Glutamatergic neuron (in vitro differentiated cells): ENCODE measurements around the gene TRIAP1. TPM values are rescaled to one million over a fixed set of nuclear protein-coding genes. Genes with fewer than 3 reads are reported as not detected.

Source experiments
- DNase-seq: peaks from one replicate; pipeline ENCODE4 v3.0.0; 2022
- H3K27ac Mint-ChIP-seq: one replicate; pipeline ENCODE4 v1.8.0; 2020; ENCODE audit warnings: mild to moderate bottlenecking, mixed read lengths, inconsistent platforms; ENCODE audit not compliant: unreplicated experiment
- H3K27me3 Mint-ChIP-seq: one replicate; pipeline ENCODE4 v1.8.0; 2020; ENCODE audit warnings: mild to moderate bottlenecking, moderate library complexity, mixed read lengths, inconsistent platforms; ENCODE audit not compliant: unreplicated experiment
- H3K36me3 Mint-ChIP-seq: one replicate; pipeline ENCODE4 v1.8.0; 2020; ENCODE audit warnings: mild to moderate bottlenecking, mixed read lengths, inconsistent platforms; ENCODE audit not compliant: unreplicated experiment
- H3K4me1 Mint-ChIP-seq: one replicate; pipeline ENCODE4 v1.8.0; 2020; ENCODE audit warnings: mild to moderate bottlenecking, low read depth, mixed read lengths, inconsistent platforms; ENCODE audit not compliant: unreplicated experiment
- H3K4me3 Mint-ChIP-seq: one replicate; pipeline ENCODE4 v1.8.0; 2020; ENCODE audit warnings: mild to moderate bottlenecking, mixed read lengths, inconsistent platforms; ENCODE audit not compliant: unreplicated experiment
- H3K9me3 Mint-ChIP-seq: one replicate; pipeline ENCODE4 v1.8.0; 2020; ENCODE audit warnings: mild to moderate bottlenecking, moderate library complexity, mixed read lengths, inconsistent platforms; ENCODE audit not compliant: unreplicated experiment
- long read RNA-seq: library from polyadenylated mRNA; unstranded; transcript quantifications from one replicate; pipeline ENCODE4 v2.0.0, GENCODE V29; 2020; ENCODE audit not compliant: unreplicated experiment
- total RNA-seq: library from RNA; stranded (reverse); fragmentation: NEBNext Ultra II Directional; extraction: Animal tissue kit (Norgen Biotek cat#: 25700); gene quantifications from one replicate; pipeline ENCODE4 v1.2.1, GENCODE V29; 2021; ENCODE audit not compliant: unreplicated experiment
- TF ChIP-seq, protein P1 (sequence below): fragments of 200-600 bp; sonication (generic); IDR thresholded peaks from one replicate; pipeline ENCODE4 v1.5.0; 2021; ENCODE audit not compliant: partially characterized antibody, unreplicated experiment

TRIAP1 gene
- 25.2 TPM for total RNA-seq
- long read RNA-seq, transcript TRIAP1-202 (2 exons, 1,182 nt) = major isoform, 23 of 23 reads
- long read RNA-seq, partial matches to known transcripts = 0 of 23 reads
- long read RNA-seq, other reads (novel, unspliced or antisense) = 0 of 23 reads

DNA sequence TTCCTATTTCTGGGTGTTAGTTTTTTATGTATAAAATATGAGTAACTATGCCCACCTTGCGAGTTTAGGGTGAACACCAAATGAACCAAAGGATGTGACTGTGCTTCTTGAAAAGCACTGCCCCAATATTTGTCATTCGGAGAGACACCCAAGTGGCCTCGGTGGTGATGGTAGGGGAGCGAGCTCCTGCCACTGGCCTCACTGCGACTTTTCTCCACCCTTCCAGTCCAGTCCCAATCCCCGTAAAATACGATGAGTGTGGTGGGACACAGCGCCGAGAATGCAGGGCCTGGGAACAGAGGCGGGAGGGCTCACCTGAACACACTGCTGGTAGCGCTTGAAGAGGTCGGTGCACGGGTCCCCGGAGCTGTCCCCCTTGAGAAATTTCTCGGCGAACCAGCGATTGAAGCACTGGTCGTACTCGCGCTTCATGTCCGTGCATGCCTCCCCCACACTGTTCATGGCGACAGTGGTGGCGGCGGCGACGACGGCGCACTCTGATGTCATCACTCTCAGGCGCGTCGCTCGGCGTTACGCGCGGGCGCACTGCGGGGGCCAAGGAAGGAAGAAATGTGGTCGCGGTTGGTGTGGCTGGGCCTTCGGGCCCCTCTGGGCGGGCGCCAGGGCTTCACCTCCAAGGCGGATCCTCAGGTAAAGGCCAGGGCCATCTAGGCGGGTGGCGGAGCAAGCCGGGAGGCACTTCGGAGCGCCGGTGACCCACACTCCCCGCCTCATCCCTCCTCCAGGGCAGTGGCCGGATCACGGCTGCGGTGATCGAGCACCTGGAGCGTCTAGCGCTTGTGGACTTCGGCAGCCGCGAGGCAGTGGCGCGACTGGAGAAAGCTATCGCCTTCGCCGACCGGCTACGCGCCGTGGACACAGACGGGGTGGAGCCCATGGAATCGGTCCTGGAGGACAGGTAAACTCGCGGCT, at the start of gene TRIAP1, which contains the start of gene GATC:
Gene TRIAP1, minus strand, starts transcription at position 474 of the 933 bp plus-strand sequence. Its CDS starts 12 bp downstream, at position 462.
Gene GATC, plus strand, starts transcription at position 534 of the 933 bp plus-strand sequence. Its CDS starts 37 bp downstream, at position 571.
- peak; percentile 92 for DNase-seq
- no peaks in the 10 kb centered on the region for H3K36me3 Mint-ChIP-seq

DNA sequence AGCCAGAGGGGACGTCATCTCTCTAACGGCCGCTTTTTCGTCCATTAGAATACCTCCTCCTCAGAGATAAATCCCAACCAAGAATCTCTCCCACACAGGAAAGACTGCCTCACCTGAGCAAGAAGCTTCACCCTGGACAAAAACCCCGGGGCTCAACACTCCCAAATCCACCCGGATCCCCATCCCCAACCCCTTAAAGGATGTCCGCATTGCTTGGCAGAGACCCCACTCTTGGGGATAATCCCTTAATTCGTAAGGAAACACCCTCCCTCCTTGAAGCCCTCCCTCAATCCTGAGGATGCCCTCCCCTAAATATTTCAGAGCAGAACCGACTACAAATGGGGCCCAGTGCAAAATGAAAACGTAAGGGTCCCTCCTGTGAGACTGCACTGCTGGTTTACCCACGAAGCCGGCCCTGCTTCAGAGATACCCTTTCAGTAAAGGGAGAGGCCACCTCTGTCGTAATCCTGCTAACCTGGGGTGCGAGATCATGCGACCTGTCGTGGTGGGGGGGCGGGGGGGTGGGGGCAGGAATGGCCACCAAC, 49.1 kb upstream of the TRIAP1 start:
- TF ChIP-seq, protein P1, sequence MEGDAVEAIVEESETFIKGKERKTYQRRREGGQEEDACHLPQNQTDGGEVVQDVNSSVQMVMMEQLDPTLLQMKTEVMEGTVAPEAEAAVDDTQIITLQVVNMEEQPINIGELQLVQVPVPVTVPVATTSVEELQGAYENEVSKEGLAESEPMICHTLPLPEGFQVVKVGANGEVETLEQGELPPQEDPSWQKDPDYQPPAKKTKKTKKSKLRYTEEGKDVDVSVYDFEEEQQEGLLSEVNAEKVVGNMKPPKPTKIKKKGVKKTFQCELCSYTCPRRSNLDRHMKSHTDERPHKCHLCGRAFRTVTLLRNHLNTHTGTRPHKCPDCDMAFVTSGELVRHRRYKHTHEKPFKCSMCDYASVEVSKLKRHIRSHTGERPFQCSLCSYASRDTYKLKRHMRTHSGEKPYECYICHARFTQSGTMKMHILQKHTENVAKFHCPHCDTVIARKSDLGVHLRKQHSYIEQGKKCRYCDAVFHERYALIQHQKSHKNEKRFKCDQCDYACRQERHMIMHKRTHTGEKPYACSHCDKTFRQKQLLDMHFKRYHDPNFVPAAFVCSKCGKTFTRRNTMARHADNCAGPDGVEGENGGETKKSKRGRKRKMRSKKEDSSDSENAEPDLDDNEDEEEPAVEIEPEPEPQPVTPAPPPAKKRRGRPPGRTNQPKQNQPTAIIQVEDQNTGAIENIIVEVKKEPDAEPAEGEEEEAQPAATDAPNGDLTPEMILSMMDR = no peak
- no peak for DNase-seq
- peaks cover 10% of the 10 kb centered on the region for H3K9me3 Mint-ChIP-seq
- peak overlapping the region; percentile 79 for H3K4me3 Mint-ChIP-seq
- H3K4me1 Mint-ChIP-seq = peaks cover 6% of the 10 kb centered on the region
- no peaks in the 10 kb centered on the region for H3K36me3 Mint-ChIP-seq
- peaks cover 6% of the 10 kb centered on the region for H3K27me3 Mint-ChIP-seq
- peak overlapping the region; percentile 36 for H3K27ac Mint-ChIP-seq

More for the DNA sequence above, at the start of gene TRIAP1, which contains the start of gene GATC:
- TF ChIP-seq, protein P1 = no peak
- peaks cover 8% of the 10 kb centered on the region for H3K27me3 Mint-ChIP-seq
- H3K4me1 Mint-ChIP-seq = peaks cover 3% of the 10 kb centered on the region
- peak within 1 kb of the TSS; percentile 99 for H3K4me3 Mint-ChIP-seq
- peaks cover 9% of the 10 kb centered on the region for H3K9me3 Mint-ChIP-seq
- H3K27ac Mint-ChIP-seq = peak within 1 kb of the TSS; percentile 86

DNA sequence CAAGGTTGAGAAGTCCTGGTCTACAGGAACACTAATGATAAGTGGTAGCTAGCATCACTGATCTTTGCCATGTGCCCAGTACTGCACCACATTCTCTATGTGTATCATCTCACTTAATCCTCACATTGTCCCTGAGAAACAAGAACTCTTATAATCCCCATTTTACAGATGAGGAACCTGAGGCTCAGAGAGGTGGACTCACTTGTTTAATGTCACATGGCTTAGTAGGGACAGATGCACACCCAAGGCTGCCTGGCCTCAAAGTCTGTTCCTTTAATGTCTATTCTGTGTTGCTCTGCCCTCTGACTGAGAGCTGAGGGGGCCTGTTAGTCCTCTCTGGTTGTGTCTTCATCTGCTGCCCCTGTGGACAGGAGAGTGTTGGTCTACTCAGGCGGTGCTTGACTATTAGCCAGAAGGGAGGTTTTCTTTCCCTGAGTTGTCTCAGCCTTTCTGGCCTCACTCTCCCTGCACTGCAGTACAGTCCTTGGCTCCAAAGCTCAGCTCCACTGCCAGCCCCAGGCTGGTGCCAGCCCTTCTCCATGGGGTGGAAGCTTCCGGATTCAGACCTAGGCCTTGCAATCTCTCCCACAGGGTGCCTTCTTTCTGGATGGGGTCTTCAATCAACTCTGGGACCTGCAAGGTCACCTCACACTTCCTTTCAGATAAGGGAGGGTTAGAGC, 44.8 kb upstream of the TRIAP1 start:
- DNase-seq = no peak
- Mint-ChIP-seq H3K27me3 (peaks cover 11% of the 10 kb centered on the region), H3K9me3 (peaks cover 9% of the 10 kb centered on the region), H3K4me1 (peaks cover 3% of the 10 kb centered on the region), H3K4me3 (no peak overlapping the region), H3K36me3 (peaks cover 5% of the 10 kb centered on the region), H3K27ac (no peak overlapping the region)
- TF ChIP-seq, protein P1 = no peak

DNA sequence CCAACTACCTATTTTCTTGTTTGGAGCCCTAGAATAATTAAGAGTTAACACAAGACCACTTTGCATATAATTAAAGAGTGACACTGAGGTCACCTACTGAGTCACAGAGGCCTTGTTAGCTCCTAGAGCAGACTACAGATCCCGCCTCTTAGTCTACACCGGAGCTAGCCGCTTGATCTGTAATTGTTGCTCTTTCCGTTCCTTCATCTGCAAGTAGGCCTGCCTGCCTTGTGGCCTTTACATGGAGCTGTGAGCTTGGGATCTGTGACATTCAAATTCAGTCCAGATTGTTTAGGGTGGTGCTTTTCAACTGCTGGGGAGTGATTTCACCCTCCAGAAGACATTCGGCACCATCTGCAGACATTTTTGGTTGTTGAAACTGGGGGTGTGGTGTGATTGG, 44.1 kb upstream of the TRIAP1 start:
- peaks cover 5% of the 10 kb centered on the region for H3K36me3 Mint-ChIP-seq
- H3K27ac Mint-ChIP-seq = no peak overlapping the region
- no peak for DNase-seq
- TF ChIP-seq, protein P1 = no peak
- no peak overlapping the region for H3K4me3 Mint-ChIP-seq
- peaks cover 9% of the 10 kb centered on the region for H3K9me3 Mint-ChIP-seq
- peaks cover 3% of the 10 kb centered on the region for H3K4me1 Mint-ChIP-seq
- H3K27me3 Mint-ChIP-seq = peaks cover 11% of the 10 kb centered on the region
